Measurements from ENCODE around the gene NRG3.

DNA sequence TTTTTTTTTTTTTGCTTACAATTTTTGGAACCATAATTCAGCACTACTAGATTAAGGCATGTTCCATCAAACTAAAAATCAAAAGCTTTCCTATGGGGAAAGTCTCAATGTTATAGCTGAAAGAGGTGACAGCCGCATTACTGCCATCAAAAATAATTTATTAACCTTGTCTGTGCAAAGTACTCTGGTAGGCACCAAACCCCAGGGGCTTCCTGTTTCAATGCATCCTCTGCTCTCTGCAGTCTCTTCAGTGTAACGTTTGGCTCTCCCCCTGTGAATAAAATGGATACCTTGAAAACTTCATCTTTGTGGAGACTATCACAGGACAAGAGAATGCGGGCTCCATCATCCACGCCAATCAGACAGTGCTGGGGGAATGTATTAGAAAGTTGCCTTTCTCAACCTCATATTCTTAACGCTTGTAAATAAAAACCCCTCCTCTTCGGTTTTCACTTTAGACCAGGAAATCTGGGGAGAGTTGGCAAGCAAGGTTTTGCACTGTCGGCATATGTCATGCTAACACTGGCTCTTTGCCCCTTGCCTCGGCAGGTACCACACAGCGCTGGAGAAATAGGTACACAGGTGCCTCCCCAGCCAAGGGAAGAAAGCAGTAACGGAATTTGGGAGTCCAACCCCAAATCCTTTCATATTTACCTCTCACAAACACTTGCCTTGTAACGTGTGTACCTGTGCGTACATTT, 1.6 kb upstream of the NRG3 start:
- TF ChIP-seq, protein P1, sequence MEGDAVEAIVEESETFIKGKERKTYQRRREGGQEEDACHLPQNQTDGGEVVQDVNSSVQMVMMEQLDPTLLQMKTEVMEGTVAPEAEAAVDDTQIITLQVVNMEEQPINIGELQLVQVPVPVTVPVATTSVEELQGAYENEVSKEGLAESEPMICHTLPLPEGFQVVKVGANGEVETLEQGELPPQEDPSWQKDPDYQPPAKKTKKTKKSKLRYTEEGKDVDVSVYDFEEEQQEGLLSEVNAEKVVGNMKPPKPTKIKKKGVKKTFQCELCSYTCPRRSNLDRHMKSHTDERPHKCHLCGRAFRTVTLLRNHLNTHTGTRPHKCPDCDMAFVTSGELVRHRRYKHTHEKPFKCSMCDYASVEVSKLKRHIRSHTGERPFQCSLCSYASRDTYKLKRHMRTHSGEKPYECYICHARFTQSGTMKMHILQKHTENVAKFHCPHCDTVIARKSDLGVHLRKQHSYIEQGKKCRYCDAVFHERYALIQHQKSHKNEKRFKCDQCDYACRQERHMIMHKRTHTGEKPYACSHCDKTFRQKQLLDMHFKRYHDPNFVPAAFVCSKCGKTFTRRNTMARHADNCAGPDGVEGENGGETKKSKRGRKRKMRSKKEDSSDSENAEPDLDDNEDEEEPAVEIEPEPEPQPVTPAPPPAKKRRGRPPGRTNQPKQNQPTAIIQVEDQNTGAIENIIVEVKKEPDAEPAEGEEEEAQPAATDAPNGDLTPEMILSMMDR (IDR thresholded peaks at IDR 0.05) = no peak
- no peak for TF ChIP-seq EZH2 (IDR thresholded peaks at IDR 0.05; ENCODE audit: borderline replicate concordance, insufficient read depth, low read depth, low read length, poor library complexity, severe bottlenecking)
